HUES64 (cell line): Measurements from ENCODE around the gene XRCC4.

Experiments
- H3K27ac ChIP-seq: 2 replicates; pipeline ENCODE4 v1.7.0; 2013; ENCODE audit warnings: low read depth, low read length, inconsistent platforms
- H3K27me3 ChIP-seq: 2 replicates; pipeline ENCODE4 v1.6.1; 2013; ENCODE audit warnings: mild to moderate bottlenecking, low read length; ENCODE audit not compliant: insufficient read depth
- H3K36me3 ChIP-seq: 2 replicates; pipeline ENCODE4 v1.6.1; 2013; ENCODE audit warnings: mild to moderate bottlenecking, low read length; ENCODE audit not compliant: insufficient read depth
- H3K4me1 ChIP-seq: 2 replicates; pipeline ENCODE4 v1.6.1; 2013; ENCODE audit warnings: mild to moderate bottlenecking, low read length, moderate library complexity; ENCODE audit not compliant: insufficient read depth
- H3K4me3 ChIP-seq: 2 replicates; pipeline ENCODE4 v1.5.1; 2013; ENCODE audit warnings: mild to moderate bottlenecking, low read length, moderate library complexity
- H3K9ac ChIP-seq: 2 replicates; pipeline ENCODE4 v1.6.1; 2013; ENCODE audit warnings: mild to moderate bottlenecking, low read depth, low read length
- H3K9me3 ChIP-seq: 2 replicates; pipeline ENCODE4 v1.6.1; 2013; ENCODE audit warnings: low read depth, low read length; ENCODE audit not compliant: insufficient read depth
- WGBS: fragments of 150-250, 120-280 bp; methylation state at CpG from one replicate; pipeline ENCODE4 v1.1.7; 2013; ENCODE audit warnings: missing lambda C conversion rate; 5-methylcytosine and 5-hydroxymethylcytosine counted together

The XRCC4 gene

DNA sequence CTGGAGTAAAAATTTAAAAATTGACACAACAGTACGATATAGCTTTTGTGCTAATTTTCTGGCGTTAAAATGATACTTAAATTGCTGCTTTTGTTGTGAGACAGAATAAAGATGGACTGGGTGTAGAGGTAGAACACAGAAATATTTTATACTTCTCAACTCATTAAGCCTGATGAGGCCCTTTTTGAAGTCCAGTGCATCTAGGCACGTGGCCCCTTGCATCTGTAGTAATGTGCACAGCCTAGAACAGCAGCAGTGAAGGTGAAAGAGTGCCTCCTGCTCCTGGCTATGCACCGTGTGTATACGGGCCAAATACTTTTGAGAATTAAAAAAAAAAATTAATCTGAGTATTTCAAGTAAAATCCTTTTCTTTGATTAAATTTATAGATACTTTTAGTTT, 115.6 kb downstream of the XRCC4 start:
- Histone ChIP-seq H3K36me3 (no peaks in the 10 kb centered on the region), H3K4me3 (no peak overlapping the region), H3K27ac (no peak overlapping the region), H3K27me3 (no peaks in the 10 kb centered on the region), H3K9me3 (no peaks in the 10 kb centered on the region), H3K9ac (no peak overlapping the region), H3K4me1 (no peaks in the 10 kb centered on the region)
- 87% methylated on average over 5 of the region's 5 CpGs for WGBS

DNA sequence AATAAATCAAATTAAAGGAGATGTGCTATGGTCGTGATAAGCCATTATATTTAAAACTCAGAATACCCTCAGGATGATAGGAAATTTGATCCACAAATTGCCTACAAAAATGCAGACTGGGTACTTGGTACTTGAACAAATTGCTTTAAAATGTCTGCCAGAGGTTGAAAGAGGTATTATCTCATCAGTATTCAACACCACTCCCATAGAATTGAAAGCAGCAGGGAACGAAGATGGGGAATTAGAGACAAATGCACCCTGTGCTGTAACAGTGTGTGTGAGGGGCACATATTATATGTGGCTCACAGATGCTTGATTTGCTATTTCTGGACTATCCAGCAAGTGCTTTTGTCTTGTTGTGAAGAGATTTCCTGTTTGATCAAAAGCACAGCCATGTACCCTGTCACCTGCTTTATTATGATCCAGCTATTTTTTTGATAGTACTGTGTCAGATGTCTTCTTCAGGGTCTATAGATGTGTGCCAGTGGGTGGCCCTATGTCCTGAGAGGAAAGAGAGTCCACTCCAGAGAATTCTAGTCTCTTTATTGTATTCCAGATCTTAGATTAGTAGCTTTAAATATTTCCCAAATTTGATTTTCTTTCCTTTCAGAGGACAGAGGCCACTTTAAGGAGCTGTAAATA, 120.1 kb downstream of the XRCC4 start:
- WGBS: 81% methylated on average over 1 of the region's 2 CpGs
- Histone ChIP-seq H3K9ac (no peak overlapping the region), H3K27me3 (no peaks in the 10 kb centered on the region), H3K36me3 (no peaks in the 10 kb centered on the region), H3K4me3 (no peak overlapping the region), H3K4me1 (no peaks in the 10 kb centered on the region), H3K9me3 (no peaks in the 10 kb centered on the region), H3K27ac (no peak overlapping the region)

DNA sequence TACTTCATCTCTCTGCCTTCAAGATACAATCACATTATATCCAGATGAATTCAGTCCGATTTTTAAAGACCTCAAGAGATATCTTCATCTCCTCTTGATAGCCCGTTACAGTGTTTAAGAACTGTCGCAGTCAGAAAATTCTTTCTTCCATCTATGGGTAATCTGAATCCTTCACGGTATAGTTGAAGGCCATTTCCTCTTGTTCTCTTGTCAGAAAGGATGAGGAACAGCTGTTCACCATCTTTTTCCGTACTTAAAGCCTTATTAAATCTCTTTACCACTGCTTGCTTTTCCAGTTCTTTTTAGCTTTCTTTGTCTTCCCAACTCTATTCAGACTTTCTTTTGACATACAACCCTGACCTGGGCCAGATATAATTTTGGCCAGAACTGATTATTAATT, 121.8 kb downstream of the XRCC4 start:
- no peak overlapping the region for H3K4me3 ChIP-seq
- no peaks in the 10 kb centered on the region for H3K27me3 ChIP-seq
- WGBS: 93% methylated on average over 5 of the region's 5 CpGs
- H3K9me3 ChIP-seq: no peaks in the 10 kb centered on the region
- no peak overlapping the region for H3K9ac ChIP-seq
- no peaks in the 10 kb centered on the region for H3K4me1 ChIP-seq
- H3K36me3 ChIP-seq: no peaks in the 10 kb centered on the region
- H3K27ac ChIP-seq: no peak overlapping the region

DNA sequence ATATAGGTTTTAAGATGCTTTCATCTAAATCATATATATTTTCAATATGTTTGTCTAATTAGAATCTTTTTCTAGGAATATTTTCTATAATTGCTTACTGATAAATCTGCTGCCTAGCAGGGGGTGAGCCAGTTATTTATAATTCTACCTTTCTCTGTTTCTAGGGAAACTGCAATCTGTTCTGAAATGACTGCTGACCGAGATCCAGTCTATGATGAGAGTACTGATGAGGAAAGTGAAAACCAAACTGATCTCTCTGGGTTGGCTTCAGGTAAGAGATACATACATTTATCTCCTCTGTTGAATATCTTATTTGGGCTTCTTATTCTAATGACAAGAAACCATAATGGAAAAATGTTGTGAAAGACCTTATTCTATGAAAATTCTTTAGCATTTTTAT, 127.3 kb downstream of the XRCC4 start:
- no peak overlapping the region for H3K4me3 ChIP-seq

DNA sequence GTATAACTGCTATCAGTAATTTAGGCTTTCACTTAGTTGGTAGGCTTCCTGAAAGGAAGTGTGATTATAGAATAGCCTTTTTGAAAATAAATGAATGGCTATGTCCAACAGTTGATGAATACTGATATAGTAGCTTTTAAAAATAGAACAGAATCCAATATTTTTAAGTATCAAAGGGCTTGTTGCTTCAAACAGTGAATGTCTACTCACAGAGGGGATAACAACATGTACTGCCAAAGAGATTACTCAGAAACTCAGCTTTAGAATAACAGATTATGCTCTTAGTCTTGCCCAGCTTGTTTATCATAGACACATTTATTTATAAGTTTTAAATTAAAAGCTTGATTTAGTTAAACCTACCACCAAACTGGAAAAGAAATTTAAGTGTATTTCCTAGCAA, 132.6 kb downstream of the XRCC4 start:
- H3K36me3 ChIP-seq: no peaks in the 10 kb centered on the region
- H3K27me3 ChIP-seq: no peaks in the 10 kb centered on the region
- H3K9me3 ChIP-seq: no peaks in the 10 kb centered on the region
- H3K27ac ChIP-seq: no peak overlapping the region
- H3K4me1 ChIP-seq: no peaks in the 10 kb centered on the region
- H3K9ac ChIP-seq: no peak overlapping the region
- H3K4me3 ChIP-seq: no peak overlapping the region

More for the DNA sequence above, 127.3 kb downstream of the XRCC4 start:
- Histone ChIP-seq H3K9ac (no peak overlapping the region), H3K9me3 (no peaks in the 10 kb centered on the region), H3K27me3 (no peaks in the 10 kb centered on the region), H3K4me1 (no peaks in the 10 kb centered on the region), H3K36me3 (no peaks in the 10 kb centered on the region), H3K27ac (no peak overlapping the region)
- 100% methylated on average over 1 of the region's 1 CpG for whole genome bisulfite sequencing

DNA sequence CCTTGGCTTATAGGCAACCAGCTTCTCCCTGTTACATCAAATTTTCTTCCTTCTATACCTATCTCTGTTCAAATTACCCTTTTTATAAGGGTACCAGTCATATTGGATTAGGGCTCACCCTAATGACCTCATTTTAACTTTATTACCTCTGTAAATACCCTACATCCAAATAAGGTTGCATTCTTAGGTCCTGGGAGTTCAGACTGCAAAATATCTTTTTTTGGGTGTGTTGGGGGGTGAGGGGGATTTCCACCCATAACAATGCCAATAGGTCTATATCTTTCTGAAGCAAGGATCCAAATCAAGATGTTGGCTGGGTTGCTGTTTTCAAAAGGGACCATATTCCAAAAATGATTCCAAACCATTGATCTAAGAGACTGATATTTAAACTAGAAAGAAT, 141.7 kb downstream of the XRCC4 start:
- Histone ChIP-seq H3K4me3 (no peak overlapping the region), H3K4me1 (no peaks in the 10 kb centered on the region), H3K36me3 (no peaks in the 10 kb centered on the region), H3K27ac (no peak overlapping the region), H3K9ac (no peak overlapping the region), H3K9me3 (no peaks in the 10 kb centered on the region), H3K27me3 (no peaks in the 10 kb centered on the region)

DNA sequence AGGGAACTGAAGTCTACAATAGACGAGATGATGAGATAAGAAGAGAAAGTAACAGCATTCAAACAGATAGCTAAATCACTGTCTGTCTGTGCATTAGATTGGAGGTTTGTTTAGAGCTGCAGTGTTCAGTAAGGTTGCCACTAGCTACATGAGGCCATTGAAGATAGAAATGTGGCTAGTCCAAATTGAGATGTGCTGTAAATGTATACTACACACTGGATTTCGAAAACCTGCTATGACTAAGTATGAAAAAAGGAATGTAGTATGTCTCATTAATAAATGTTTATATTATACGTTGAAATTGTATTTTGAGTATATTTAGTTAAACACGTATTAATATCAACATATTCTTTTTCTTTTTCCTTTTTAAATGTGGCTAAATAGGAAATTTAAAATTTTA, 142.1 kb downstream of the XRCC4 start:
- H3K27me3 ChIP-seq: no peaks in the 10 kb centered on the region
- H3K36me3 ChIP-seq: no peaks in the 10 kb centered on the region
- H3K9ac ChIP-seq: no peak overlapping the region
- 41% methylated on average over 2 of the region's 4 CpGs for WGBS
- H3K27ac ChIP-seq: no peak overlapping the region
- H3K9me3 ChIP-seq: no peaks in the 10 kb centered on the region
- H3K4me1 ChIP-seq: no peaks in the 10 kb centered on the region
- H3K4me3 ChIP-seq: no peak overlapping the region

DNA sequence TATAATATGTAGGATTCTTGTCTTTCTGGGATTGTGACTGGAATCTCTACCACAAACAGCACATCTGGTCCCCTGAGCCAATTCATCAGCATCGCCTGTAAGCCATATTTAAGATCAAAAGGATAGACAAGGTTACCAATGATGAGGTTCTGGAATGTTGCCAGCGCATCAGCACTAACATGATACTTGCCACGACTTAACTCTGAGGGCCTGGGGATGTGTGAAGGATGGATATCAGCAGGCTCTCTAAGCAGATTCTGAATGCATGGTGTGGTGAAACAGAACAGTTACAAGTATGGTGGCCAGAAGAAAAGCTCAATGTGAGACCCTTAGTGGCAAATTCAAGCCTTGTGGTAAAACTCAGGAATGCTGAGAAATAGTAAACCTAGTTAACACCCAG, 143.0 kb downstream of the XRCC4 start:
- no peaks in the 10 kb centered on the region for H3K4me1 ChIP-seq
- H3K27me3 ChIP-seq: no peaks in the 10 kb centered on the region
- H3K9me3 ChIP-seq: no peaks in the 10 kb centered on the region
- no peak overlapping the region for H3K4me3 ChIP-seq
- H3K27ac ChIP-seq: no peak overlapping the region
- H3K36me3 ChIP-seq: no peaks in the 10 kb centered on the region
- no peak overlapping the region for H3K9ac ChIP-seq
- WGBS: 90% methylated on average over 3 of the region's 3 CpGs

DNA sequence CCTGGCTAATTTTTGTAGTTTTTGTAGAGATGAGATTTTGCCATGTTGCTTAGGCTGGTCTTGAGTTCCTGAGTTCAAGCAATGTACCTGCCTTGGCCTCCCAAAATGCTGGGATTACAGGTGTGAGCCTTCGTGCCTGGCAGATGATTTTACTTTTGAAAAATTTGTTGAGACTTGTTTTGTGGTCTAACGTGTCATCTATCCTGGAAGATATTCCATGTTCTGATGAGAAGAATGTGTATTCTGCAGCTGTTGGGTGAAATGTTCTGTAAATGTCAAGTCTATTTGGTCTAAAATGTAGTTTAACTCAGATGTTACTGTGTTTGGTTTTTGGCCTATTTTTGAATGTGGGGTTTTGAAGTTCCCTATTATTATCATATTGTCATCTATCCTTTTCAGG, 145.6 kb downstream of the XRCC4 start:
- Histone ChIP-seq H3K4me1 (peaks cover 5% of the 10 kb centered on the region), H3K4me3 (no peak overlapping the region), H3K27me3 (no peaks in the 10 kb centered on the region), H3K27ac (no peak overlapping the region), H3K9me3 (no peaks in the 10 kb centered on the region), H3K36me3 (no peaks in the 10 kb centered on the region), H3K9ac (no peak overlapping the region)
- 92% methylated on average over 2 of the region's 2 CpGs for WGBS

DNA sequence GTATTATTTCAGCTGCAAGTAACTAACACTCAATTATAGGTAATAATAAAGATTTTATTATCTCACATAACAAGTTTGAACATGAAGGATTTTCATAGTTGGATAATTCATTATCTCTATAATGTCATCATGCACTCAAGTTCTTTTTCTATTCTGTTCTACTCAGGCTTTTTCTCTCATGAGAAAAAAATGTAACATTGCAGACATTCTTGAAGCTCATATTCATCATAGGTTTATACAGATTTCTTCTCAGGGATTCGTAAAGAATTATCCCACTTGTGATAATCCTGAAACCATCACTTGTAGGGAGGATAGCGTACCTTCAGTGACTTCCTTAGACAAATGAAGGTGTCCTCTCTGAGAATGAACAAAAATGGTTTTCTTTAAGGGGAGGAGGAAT, 150.3 kb downstream of the XRCC4 start:
- Histone ChIP-seq H3K27me3 (no peaks in the 10 kb centered on the region), H3K4me1 (peaks cover 5% of the 10 kb centered on the region), H3K9me3 (no peaks in the 10 kb centered on the region), H3K27ac (no peak overlapping the region), H3K4me3 (no peak overlapping the region), H3K9ac (no peak overlapping the region), H3K36me3 (no peaks in the 10 kb centered on the region)
- WGBS: 100% methylated on average over 2 of the region's 2 CpGs

DNA sequence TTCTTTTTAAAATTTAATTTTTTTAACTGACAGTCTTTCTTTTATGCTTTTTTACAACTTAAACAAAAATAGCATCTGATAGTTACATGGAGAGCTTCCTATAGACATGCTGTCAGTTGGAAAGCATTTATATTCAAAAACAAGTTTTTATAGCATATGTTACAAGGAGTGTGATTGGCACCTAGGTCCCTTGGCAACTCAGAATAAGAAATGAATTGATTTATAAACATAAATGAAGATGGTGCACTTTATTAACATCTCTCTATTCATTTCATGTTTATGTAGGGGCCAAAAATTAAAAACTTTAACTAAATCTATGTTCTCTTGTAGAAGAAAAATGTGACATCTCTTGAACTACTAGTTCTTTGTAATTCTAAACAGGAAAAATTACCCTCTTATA, 153.2 kb downstream of the XRCC4 start:
- Histone ChIP-seq H3K4me1 (peaks cover 5% of the 10 kb centered on the region), H3K4me3 (no peak overlapping the region), H3K9me3 (no peaks in the 10 kb centered on the region), H3K27ac (no peak overlapping the region), H3K27me3 (no peaks in the 10 kb centered on the region), H3K9ac (no peak overlapping the region), H3K36me3 (no peaks in the 10 kb centered on the region)

DNA sequence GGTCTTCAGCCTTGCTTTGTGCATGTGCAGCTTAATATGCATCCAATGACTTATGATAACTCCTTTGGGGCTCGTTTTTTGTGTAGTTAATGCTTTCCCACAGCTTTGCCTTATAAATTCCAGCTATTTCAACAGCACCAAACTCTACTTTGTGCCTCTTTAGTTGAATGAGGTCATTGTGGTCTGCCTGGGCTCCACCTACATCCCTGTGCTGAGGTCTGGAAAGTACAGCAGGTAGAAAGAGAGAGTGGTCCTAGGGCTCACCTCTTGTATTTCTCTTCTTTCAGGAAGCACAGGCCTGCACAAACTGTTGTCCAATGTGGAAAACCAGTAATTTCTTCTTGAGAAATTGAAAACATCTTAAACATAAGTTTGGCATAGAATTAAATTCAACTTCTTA, 167.2 kb downstream of the XRCC4 start:
- Histone ChIP-seq H3K9ac (no peak overlapping the region), H3K27ac (no peak overlapping the region), H3K27me3 (no peaks in the 10 kb centered on the region), H3K4me1 (no peaks in the 10 kb centered on the region; the same call in 1 of the 2 replicates), H3K36me3 (no peaks in the 10 kb centered on the region), H3K4me3 (no peak overlapping the region), H3K9me3 (no peaks in the 10 kb centered on the region)
- 100% methylated on average over 1 of the region's 1 CpG for WGBS
